HG03354 (cell line): ENCODE measurements around the gene USP25.

Experiments
- ATAC-seq: cut with Tn5 transposase; IDR thresholded peaks from one replicate; pipeline ENCODE4 v1.9.1; 2021; ENCODE audit warnings: mild to moderate bottlenecking; ENCODE audit not compliant: unreplicated experiment, poor library complexity, severe bottlenecking

Gene USP25

GRCh38 chr21:15928686-15929425 is 199.1 kb downstream of the USP25 start:
- no peak for ATAC-seq

GRCh38 chr21:15929536-15929935 is 199.8 kb downstream of the USP25 start:
- no peak for ATAC-seq
